ENCODE results near the gene TEX101. TPM values are rescaled to one million over a fixed set of nuclear protein-coding genes. Genes with fewer than 3 reads are reported as not detected.
"Not testable (repeated sequence)": the region's sequence is repeated elsewhere in the genome, so short reads cannot be mapped to it uniquely, and the experiment has no call there.

The TEX101 gene
- total RNA-seq, 1 donor from 2014 or later = not detected

- Mint-ChIP-seq H3K36me3 (ENCODE audit: low read depth) (no peaks in the 10 kb centered on the region), H3K4me3 (ENCODE audit: low read depth) (no peak overlapping the region), H3K27me3 (ENCODE audit: low read depth) (peaks cover 4% of the 10 kb centered on the region), H3K4me1 (ENCODE audit: low read depth) (peaks cover 7% of the 10 kb centered on the region), H3K9me3 (no peaks in the 10 kb centered on the region), H3K27ac (no peak overlapping the region)
- no peak for DNase-seq (ENCODE audit: low spot score)
- intact Hi-C loops (cut with micrococcal nuclease) = no loop called here
Measured at GRCh38 chr19:43425567-43426392, 11.1 kb downstream of the TEX101 start.

GRCh38 chr19:43429395-43429794, 14.7 kb downstream of the TEX101 start:
- H3K36me3 Mint-ChIP-seq (ENCODE audit: low read depth) = no peaks in the 10 kb centered on the region
- H3K27me3 Mint-ChIP-seq (ENCODE audit: low read depth) = peaks cover 3% of the 10 kb centered on the region
- H3K9me3 Mint-ChIP-seq = no peaks in the 10 kb centered on the region
- H3K4me3 Mint-ChIP-seq (ENCODE audit: low read depth) = no peak overlapping the region
- no peak overlapping the region for H3K27ac Mint-ChIP-seq
- no peak for DNase-seq (ENCODE audit: low spot score)
- intact Hi-C loops (cut with micrococcal nuclease) = no loop called here
- H3K4me1 Mint-ChIP-seq (ENCODE audit: low read depth) = peaks cover 14% of the 10 kb centered on the region

- H3K36me3 Mint-ChIP-seq (ENCODE audit: low read depth) = no peaks in the 10 kb centered on the region
- peaks cover 14% of the 10 kb centered on the region for H3K4me1 Mint-ChIP-seq (ENCODE audit: low read depth)
- DNase-seq (ENCODE audit: low spot score) = no peak
- H3K4me3 Mint-ChIP-seq (ENCODE audit: low read depth) = no peak overlapping the region
- peaks cover 3% of the 10 kb centered on the region for H3K27me3 Mint-ChIP-seq (ENCODE audit: low read depth)
- intact Hi-C loops (cut with micrococcal nuclease) = no loop called here
- H3K9me3 Mint-ChIP-seq = no peaks in the 10 kb centered on the region
- peak overlapping the region; percentile 28 for H3K27ac Mint-ChIP-seq
Measured at GRCh38 chr19:43430142-43430710, 15.5 kb downstream of the TEX101 start.

GRCh38 chr19:43430976-43431375, 16.3 kb downstream of the TEX101 start:
- H3K4me1 Mint-ChIP-seq (ENCODE audit: low read depth) = peaks cover 14% of the 10 kb centered on the region
- no peaks in the 10 kb centered on the region for H3K9me3 Mint-ChIP-seq
- H3K27ac Mint-ChIP-seq = no peak overlapping the region
- H3K27me3 Mint-ChIP-seq (ENCODE audit: low read depth) = peaks cover 3% of the 10 kb centered on the region
- DNase-seq (ENCODE audit: low spot score) = no peak
- intact Hi-C loops (cut with micrococcal nuclease) = no loop called here
- H3K36me3 Mint-ChIP-seq (ENCODE audit: low read depth) = no peaks in the 10 kb centered on the region
- H3K4me3 Mint-ChIP-seq (ENCODE audit: low read depth) = no peak overlapping the region

- no peaks in the 10 kb centered on the region for H3K9me3 Mint-ChIP-seq
- H3K4me3 Mint-ChIP-seq (ENCODE audit: low read depth) = no peak overlapping the region
- no peak overlapping the region for H3K27ac Mint-ChIP-seq
- peaks cover 24% of the 10 kb centered on the region for H3K4me1 Mint-ChIP-seq (ENCODE audit: low read depth)
- intact Hi-C loops (cut with micrococcal nuclease) = loop anchor here (2.0 kb wide), 1 partner anchor 85 kb away; no protein-coding TSS in a partner anchor
- no peaks in the 10 kb centered on the region for H3K27me3 Mint-ChIP-seq (ENCODE audit: low read depth)
- DNase-seq (ENCODE audit: low spot score) = no peak
- H3K36me3 Mint-ChIP-seq (ENCODE audit: low read depth) = no peaks in the 10 kb centered on the region
Measured at GRCh38 chr19:43433358-43433673, 18.6 kb downstream of the TEX101 start.

- Mint-ChIP-seq H3K4me3 (ENCODE audit: low read depth) (no peak overlapping the region), H3K4me1 (ENCODE audit: low read depth) (peaks cover 27% of the 10 kb centered on the region), H3K27me3 (ENCODE audit: low read depth) (no peaks in the 10 kb centered on the region), H3K9me3 (no peaks in the 10 kb centered on the region), H3K27ac (no peak overlapping the region), H3K36me3 (ENCODE audit: low read depth) (no peaks in the 10 kb centered on the region)
- no peak for DNase-seq (ENCODE audit: low spot score)
- intact Hi-C loops (cut with micrococcal nuclease) = loop anchor here (2.0 kb wide), 1 partner anchor 85 kb away; no protein-coding TSS in a partner anchor
Measured at GRCh38 chr19:43433689-43434088, 19.0 kb downstream of the TEX101 start.

- Mint-ChIP-seq H3K4me3 (ENCODE audit: low read depth) (no peak overlapping the region), H3K27ac (no peak overlapping the region), H3K27me3 (ENCODE audit: low read depth) (no peaks in the 10 kb centered on the region), H3K9me3 (no peaks in the 10 kb centered on the region), H3K4me1 (ENCODE audit: low read depth) (peaks cover 28% of the 10 kb centered on the region), H3K36me3 (ENCODE audit: low read depth) (no peaks in the 10 kb centered on the region)
- intact Hi-C loops (cut with micrococcal nuclease) = no loop called here
- no peak for DNase-seq (ENCODE audit: low spot score)
Measured at GRCh38 chr19:43435775-43436174, 21.1 kb downstream of the TEX101 start.

GRCh38 chr19:43437284-43437683, 22.6 kb downstream of the TEX101 start:
- H3K9me3 Mint-ChIP-seq; H3K36me3 Mint-ChIP-seq (ENCODE audit: low read depth); H3K4me3 Mint-ChIP-seq (ENCODE audit: low read depth); H3K27ac Mint-ChIP-seq; intact Hi-C loops (cut with micrococcal nuclease); H3K27me3 Mint-ChIP-seq (ENCODE audit: low read depth); DNase-seq (ENCODE audit: low spot score): not testable (repeated sequence)
- H3K4me1 Mint-ChIP-seq (ENCODE audit: low read depth) = peaks cover 26% of the 10 kb centered on the region

- Mint-ChIP-seq H3K4me1 (ENCODE audit: low read depth) (peaks cover 25% of the 10 kb centered on the region), H3K27me3 (ENCODE audit: low read depth) (no peaks in the 10 kb centered on the region), H3K4me3 (ENCODE audit: low read depth) (no peak overlapping the region), H3K9me3 (no peaks in the 10 kb centered on the region), H3K36me3 (ENCODE audit: low read depth) (no peaks in the 10 kb centered on the region), H3K27ac (no peak overlapping the region)
- intact Hi-C loops (cut with micrococcal nuclease) = no loop called here
- no peak for DNase-seq (ENCODE audit: low spot score)
Measured at GRCh38 chr19:43437712-43438111, 23.0 kb downstream of the TEX101 start.

- Mint-ChIP-seq H3K27ac (no peak overlapping the region), H3K27me3 (ENCODE audit: low read depth) (no peaks in the 10 kb centered on the region), H3K4me1 (ENCODE audit: low read depth) (peaks cover 22% of the 10 kb centered on the region), H3K36me3 (ENCODE audit: low read depth) (no peaks in the 10 kb centered on the region), H3K4me3 (ENCODE audit: low read depth) (no peak overlapping the region), H3K9me3 (no peaks in the 10 kb centered on the region)
- intact Hi-C loops (cut with micrococcal nuclease) = no loop called here
- DNase-seq (ENCODE audit: low spot score) = no peak
Measured at GRCh38 chr19:43438291-43439031, 23.8 kb downstream of the TEX101 start.

GRCh38 chr19:43439032-43439708, 24.5 kb downstream of the TEX101 start:
- DNase-seq (ENCODE audit: low spot score) = peak; percentile 41
- Mint-ChIP-seq H3K4me1 (ENCODE audit: low read depth) (peaks cover 23% of the 10 kb centered on the region), H3K36me3 (ENCODE audit: low read depth) (no peaks in the 10 kb centered on the region), H3K27ac (no peak overlapping the region), H3K4me3 (ENCODE audit: low read depth) (no peak overlapping the region), H3K27me3 (ENCODE audit: low read depth) (no peaks in the 10 kb centered on the region), H3K9me3 (no peaks in the 10 kb centered on the region)
- intact Hi-C loops (cut with micrococcal nuclease) = no loop called here

- Mint-ChIP-seq H3K4me1 (ENCODE audit: low read depth) (peaks cover 23% of the 10 kb centered on the region), H3K9me3 (no peaks in the 10 kb centered on the region), H3K27me3 (ENCODE audit: low read depth) (no peaks in the 10 kb centered on the region), H3K36me3 (ENCODE audit: low read depth) (no peaks in the 10 kb centered on the region), H3K27ac (no peak overlapping the region), H3K4me3 (ENCODE audit: low read depth) (no peak overlapping the region)
- no peak for DNase-seq (ENCODE audit: low spot score)
- intact Hi-C loops (cut with micrococcal nuclease) = loop anchor here (10.0 kb wide), 1 partner anchor 345 kb away; the partner anchor contains the start of gene KCNN4
Measured at GRCh38 chr19:43439709-43440063, 25.0 kb downstream of the TEX101 start.
